ENCODE measurements around the gene FAM221B. TPM values are rescaled to one million over a fixed set of nuclear protein-coding genes. Genes with fewer than 3 reads are reported as not detected.

The FAM221B gene
- total and polyA plus RNA-seq, 9 of the 15 experiments (the other 6 are each of a cell fraction or from before 2014, with no cell fraction given), result 0.01 TPM; not detected in 8

- WGBS (ENCODE audit: insufficient coverage, low coverage, missing lambda C conversion rate), result 30% methylated on average over 4 of the region's 5 CpGs
- H3K9me1 ChIP-seq (ENCODE audit: control insufficient read depth, insufficient read depth, low read length), result no peaks in the 10 kb centered on the region
- H3K4me2 ChIP-seq (ENCODE audit: insufficient read depth, low read length), result no peak overlapping the region
- H3K36me3 ChIP-seq (ENCODE audit: control insufficient read depth, insufficient read depth, low read length), result no peaks in the 10 kb centered on the region
- FAIRE-seq (no peak), ATAC-seq (no peak), DNase-seq (ENCODE audit: extremely low read depth in 1 of 4, low spot score in 3 of 4) (no peak)
- intact Hi-C loops (cut with micrococcal nuclease) (no loop called here), in situ Hi-C loops (cut with MboI) (no loop called here)
- H3K27ac ChIP-seq (ENCODE audit: extremely low read depth, low read depth, low read length), result no peak overlapping the region
- CTCF ChIA-PET (ENCODE audit: low intra/inter-chr PET ratio), result no interaction called here
- H3K27me3 ChIP-seq (ENCODE audit: control insufficient read depth in 2 of 2, insufficient read depth in 2 of 2, low read length in 2 of 2), result no peaks in the 10 kb centered on the region
- POLR2A ChIA-PET, result interaction anchor here (0.5 to 1.0 kb wide), 5 partner anchors 12 to 298 kb away, joined by 3 read pairs; no protein-coding TSS in a partner anchor
- no peaks in the 10 kb centered on the region for H4K20me1 ChIP-seq (replicated peaks; ENCODE audit: control insufficient read depth, insufficient read depth, low read length)
- H2AFZ ChIP-seq (ENCODE audit: low read depth, low read length), result no peak overlapping the region
- no peaks in the 10 kb centered on the region for H3K9me3 ChIP-seq (replicated peaks; ENCODE audit: control insufficient read depth, insufficient read depth, low read depth, low read length)
- BruUV-seq (replicated peaks), result no TSS peak
- no peak overlapping the region for H3K9ac ChIP-seq (ENCODE audit: insufficient read depth in 1 of 2, low read depth in 2 of 2, low read length in 2 of 2)
- no peak for TF ChIP-seq ZBTB43 (CRISPR knock-in tag; IDR thresholded peaks at IDR 0.05)
- no peak overlapping the region for H3K4me3 ChIP-seq
- H3K4me1 ChIP-seq (replicated peaks in 1 of 2; ENCODE audit: control insufficient read depth in 2 of 2, insufficient read depth in 2 of 2, low read length in 2 of 2), result peaks cover 7 to 18% of the 10 kb centered on the region in 2 experiments; a peak in 4 of 5 replicates
- no peaks in the 10 kb centered on the region for H3K79me2 ChIP-seq (ENCODE audit: control insufficient read depth, insufficient read depth, low read length)
Measured at GRCh38 chr9:35832814-35833213, 4.3 kb upstream of the FAM221B start.

- DNase-seq (ENCODE audit: extremely low read depth in 1 of 4, low spot score in 3 of 4) (no peak), FAIRE-seq (no peak), ATAC-seq (no peak)
- H3K36me3 ChIP-seq (ENCODE audit: control insufficient read depth, insufficient read depth, low read length), result no peaks in the 10 kb centered on the region
- no peaks in the 10 kb centered on the region for H3K79me2 ChIP-seq (ENCODE audit: control insufficient read depth, insufficient read depth, low read length)
- no peak overlapping the region for H2AFZ ChIP-seq (ENCODE audit: low read depth, low read length)
- no peaks in the 10 kb centered on the region for H4K20me1 ChIP-seq (replicated peaks; ENCODE audit: control insufficient read depth, insufficient read depth, low read length)
- intact Hi-C loops (cut with micrococcal nuclease) (no loop called here), in situ Hi-C loops (cut with MboI) (no loop called here)
- H3K4me3 ChIP-seq, result no peak overlapping the region
- peaks cover 7 to 18% of the 10 kb centered on the region in 2 experiments; a peak in 4 of 5 replicates for H3K4me1 ChIP-seq (replicated peaks in 1 of 2; ENCODE audit: control insufficient read depth in 2 of 2, insufficient read depth in 2 of 2, low read length in 2 of 2)
- ChIA-PET POLR2A (interaction anchor here (0.5 to 1.0 kb wide), 3 partner anchors 10 to 95 kb away, joined by 3 read pairs; no protein-coding TSS in a partner anchor), CTCF (ENCODE audit: low intra/inter-chr PET ratio) (no interaction called here)
- BruUV-seq (replicated peaks), result no TSS peak
- H3K9me3 ChIP-seq (replicated peaks; ENCODE audit: control insufficient read depth, insufficient read depth, low read depth, low read length), result no peaks in the 10 kb centered on the region
- H3K27ac ChIP-seq (ENCODE audit: extremely low read depth, low read depth, low read length), result no peak overlapping the region
- no peaks in the 10 kb centered on the region for H3K9me1 ChIP-seq (ENCODE audit: control insufficient read depth, insufficient read depth, low read length)
- H3K4me2 ChIP-seq (ENCODE audit: insufficient read depth, low read length), result no peak overlapping the region
- WGBS (ENCODE audit: insufficient coverage, low coverage, missing lambda C conversion rate), result 33% methylated on average over 3 of the region's 4 CpGs
- H3K27me3 ChIP-seq (ENCODE audit: control insufficient read depth in 2 of 2, insufficient read depth in 2 of 2, low read length in 2 of 2), result no peaks in the 10 kb centered on the region
- no peak overlapping the region for H3K9ac ChIP-seq (ENCODE audit: insufficient read depth in 1 of 2, low read depth in 2 of 2, low read length in 2 of 2)
- no peak for TF ChIP-seq CHD7 (IDR thresholded peaks at IDR 0.05; ENCODE audit: low read depth, low read length)
- no peak for TF ChIP-seq PHF20 (IDR thresholded peaks at IDR 0.05; ENCODE audit: partially characterized antibody)
Measured at GRCh38 chr9:35831040-35831439, 2.5 kb upstream of the FAM221B start.

All from K562 (cell line).